HPDE6-E6E7 (cell line): ENCODE data around the gene SMTNL2.
"Not testable (repeated sequence)": the region's sequence is repeated elsewhere in the genome, so short reads cannot be mapped to it uniquely, and the experiment has no call there.

Experiments used
- DNase-seq: peaks from one replicate; pipeline ENCODE4 v3.0.0; 2011; ENCODE audit warnings: missing footprints; ENCODE audit errors: extremely low spot score

The SMTNL2 gene

DNA sequence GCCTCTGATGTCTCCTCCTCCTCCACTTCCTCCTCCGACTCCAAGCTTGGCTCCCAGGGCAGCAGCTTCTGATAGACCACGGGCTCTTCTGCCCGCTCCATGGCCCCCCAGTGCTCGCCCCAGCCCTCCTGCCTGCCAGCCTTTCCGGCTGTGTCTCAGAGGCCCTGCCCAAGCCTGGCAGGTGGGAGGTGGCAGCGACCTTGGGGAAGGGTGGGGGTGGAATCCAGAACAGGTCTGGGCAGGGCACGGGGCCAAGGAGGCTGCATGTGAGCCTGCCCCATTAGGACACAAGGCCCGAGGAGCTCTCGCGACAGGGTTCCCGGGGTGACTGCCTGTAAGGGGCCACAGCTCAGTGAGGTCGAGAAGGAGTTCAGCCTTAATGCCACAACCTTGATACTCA is 23.9 kb upstream of the SMTNL2 start, which contains the start of gene GGT6:
Gene GGT6, minus strand, starts transcription at position 157 of the 400 bp plus-strand sequence. Its CDS starts 56 bp downstream, at position 101.
- no peak for DNase-seq

- DNase-seq: no peak
Measured at GRCh38 chr17:4560837-4561256, 23.5 kb upstream of the SMTNL2 start.

DNA sequence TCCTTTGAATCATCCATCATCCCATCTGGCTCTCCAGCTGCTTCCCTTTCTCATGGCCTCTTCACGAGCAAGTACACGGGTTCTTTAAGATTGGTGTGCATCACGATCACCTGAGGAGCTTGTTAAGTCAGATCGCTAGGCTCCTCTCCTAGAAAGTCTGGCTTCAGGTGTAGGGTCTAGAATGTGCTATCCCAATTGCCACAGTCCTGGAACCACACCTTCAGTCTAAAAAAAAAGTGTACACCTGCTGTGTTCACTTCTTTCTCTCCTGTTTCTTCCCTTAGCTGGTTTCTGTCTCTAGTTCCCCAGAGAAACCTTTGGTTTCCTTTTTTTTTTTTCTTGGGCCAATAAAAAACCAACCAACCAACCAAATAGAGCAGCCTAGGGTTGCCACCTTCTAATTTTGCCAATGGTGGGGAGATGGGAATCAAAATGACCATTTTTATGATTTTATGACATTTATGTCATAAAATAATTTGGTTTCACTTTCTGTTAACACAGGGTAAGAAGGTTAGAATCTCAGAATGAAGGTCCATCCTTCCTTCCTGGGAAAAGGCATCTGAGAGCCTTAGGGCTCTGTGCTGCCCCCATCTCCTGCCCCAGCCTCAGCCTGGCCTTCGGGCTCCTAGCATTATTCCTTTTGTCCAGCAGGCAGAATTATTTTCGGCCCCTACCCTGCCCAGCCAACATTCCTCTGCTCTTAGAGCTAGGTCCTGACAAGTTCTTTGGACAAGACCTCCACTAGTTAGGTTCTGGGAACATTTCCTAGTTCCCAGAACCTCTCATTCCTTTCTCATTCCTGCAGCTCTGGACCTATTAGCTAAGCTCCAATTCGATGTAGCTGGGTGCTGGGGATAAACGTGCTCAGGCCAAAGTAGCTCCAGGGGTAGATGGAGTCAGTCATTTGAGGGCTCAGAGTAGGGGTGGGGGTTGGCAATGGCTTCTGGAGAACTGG is 22.0 kb upstream of the SMTNL2 start:
- no peak for DNase-seq

DNA sequence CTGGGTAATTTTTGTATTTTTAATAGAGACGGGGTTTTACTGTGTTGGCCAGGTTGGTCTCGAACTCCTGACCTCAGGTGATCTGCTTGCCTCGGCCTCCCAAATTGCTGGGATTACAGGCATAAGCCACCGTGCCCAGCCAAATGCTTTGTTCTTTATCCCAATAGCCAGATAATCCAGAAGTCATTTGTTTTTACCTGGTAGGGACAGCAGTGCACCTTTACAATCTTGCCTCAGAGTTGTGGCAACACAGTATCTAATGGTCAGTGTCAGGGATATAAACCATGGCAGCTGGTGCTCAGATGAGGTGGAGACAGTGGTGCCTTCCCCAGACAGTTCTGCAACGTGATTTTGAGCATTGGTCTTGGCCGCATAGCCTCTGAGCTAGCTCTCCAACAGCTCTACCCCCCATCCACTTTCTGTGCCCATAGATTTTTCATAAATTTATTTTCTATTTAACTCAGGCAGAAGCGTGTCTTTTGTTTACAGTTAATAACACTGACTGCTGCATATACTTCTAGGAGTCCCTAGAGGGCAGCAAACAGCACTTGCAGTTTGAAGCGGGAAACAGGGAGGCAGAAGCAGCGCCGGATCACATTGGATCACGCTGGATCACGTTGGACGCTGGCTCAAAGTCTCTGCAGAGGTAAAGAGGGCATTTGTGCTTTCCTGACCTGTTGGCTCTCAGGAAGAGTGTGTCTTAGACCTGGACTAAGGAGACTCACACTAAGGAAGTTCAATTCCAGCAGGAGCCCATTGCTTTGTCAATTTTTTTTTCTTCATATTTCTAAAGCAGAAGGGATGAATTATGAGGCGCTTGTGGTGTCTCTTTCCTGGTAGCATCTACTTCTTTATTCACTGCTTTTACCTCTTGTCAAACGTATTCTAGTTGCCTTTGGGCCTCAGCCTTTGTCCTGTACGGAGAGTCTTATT is 18.9 kb upstream of the SMTNL2 start:
- DNase-seq: peak; percentile 69

- DNase-seq: peak; percentile 62
Measured at GRCh38 chr17:4566785-4567184, 17.5 kb upstream of the SMTNL2 start.

DNA sequence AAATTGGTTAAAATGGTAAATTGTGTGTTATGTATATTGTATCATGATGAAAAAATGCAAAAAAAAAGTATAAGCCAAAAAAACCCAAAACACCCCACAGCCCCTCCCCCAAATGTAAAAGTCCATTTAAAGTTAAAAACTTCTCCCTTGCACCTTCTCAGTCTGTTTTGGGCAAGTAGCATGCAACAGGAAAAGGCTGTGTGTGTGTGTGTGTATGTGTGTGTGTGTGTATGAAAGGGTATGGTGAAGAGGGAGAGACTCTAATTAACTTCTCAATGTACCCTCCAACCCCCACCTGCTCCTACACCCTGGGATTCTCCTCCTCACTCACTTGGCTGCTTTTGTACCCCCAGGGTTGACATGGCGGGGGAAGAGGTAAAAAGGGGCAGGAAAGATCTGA is 14.7 kb upstream of the SMTNL2 start:
- DNase-seq: no peak

DNA sequence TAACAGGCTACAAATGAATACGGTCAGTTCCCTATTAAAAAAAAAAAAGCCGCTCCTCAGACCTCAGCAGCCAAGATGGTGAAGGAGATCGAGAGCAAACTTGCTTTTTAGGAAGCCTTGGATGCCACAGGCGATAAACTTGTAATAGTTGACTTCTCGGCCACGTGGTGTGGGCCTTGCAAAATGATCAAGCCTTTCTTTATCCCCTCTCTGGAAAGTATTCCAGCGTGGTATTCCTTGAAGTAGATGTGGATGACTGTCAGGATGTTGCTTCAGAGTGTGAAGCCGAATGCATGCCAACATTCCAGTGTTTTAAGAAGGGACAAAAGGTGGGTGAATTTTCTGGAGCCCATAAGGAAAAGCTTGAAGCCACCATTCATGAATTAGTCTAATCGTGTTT is 12.2 kb upstream of the SMTNL2 start:
- DNase-seq: no peak

DNA sequence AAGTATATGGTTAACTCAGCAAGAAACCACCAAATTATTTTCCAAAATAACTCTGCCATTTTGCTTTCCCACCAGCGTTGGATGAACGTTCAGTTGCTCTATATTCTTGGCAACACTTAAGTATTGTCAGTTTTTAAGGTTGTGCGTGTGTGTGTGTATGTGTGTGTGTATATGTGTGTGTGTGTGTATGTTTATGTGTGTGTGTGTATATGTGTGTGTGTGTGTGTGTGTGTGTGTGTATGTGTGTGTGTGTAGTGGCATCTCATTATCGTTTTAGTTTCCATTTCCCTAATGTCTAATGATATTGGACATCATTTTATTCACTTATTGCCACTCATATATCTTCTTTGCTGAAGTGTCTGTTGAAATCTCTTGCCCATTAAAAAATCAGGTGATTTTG is 11.2 kb upstream of the SMTNL2 start:
- no peak for DNase-seq

DNA sequence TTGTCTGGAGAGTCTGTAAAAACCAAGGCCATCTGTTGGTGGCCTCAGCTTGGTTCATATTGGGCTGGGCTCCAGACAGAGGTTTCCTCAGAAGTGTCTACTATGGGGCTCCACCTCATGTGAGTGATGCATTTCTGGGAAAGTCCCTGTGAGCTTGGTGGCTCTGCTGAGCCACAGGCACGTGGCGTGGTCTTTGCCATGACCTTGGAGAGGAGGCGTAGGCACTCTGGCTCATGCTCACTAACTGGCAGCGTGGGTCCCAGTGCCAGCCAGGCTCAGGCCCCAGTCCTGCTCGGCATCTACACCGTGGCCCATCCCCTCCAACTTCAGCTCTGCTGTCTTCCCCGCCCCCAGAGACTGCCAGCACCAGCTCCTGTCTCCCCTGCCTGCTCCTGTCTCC is 10.7 kb upstream of the SMTNL2 start:
- DNase-seq: no peak

DNA sequence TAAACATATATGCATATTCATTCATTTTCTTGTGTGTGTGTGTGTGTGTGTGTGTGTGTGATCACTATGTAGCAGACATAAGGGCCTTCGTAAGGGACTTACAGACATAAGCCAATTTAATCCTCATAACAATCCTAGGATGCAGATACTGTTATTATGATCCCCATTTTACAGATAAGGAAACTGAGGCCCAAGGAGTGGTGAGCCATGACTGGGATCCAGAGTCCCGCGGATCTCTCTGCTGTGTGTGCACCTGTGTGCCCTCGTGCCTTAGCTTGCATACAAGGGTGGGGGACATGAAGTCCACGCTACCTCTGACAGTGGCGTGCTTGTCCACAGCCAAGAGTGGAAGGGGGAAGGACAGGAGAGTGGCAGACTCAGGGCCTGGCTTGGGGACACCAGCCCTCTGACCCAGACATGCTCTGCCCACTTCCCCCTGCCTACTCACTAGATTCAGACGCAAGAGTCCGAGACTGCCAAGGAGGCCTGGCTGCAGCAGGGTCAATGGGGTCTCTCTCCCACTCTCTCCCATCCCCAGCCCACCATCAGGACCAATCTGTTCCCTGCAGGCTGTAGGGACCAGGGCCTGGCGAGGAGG is 9.8 kb upstream of the SMTNL2 start:
- DNase-seq: no peak

- DNase-seq: no peak
Measured at GRCh38 chr17:4576161-4576558, 8.2 kb upstream of the SMTNL2 start.

GRCh38 chr17:4576729-4577322 is 7.5 kb upstream of the SMTNL2 start:
- DNase-seq: no peak

DNA sequence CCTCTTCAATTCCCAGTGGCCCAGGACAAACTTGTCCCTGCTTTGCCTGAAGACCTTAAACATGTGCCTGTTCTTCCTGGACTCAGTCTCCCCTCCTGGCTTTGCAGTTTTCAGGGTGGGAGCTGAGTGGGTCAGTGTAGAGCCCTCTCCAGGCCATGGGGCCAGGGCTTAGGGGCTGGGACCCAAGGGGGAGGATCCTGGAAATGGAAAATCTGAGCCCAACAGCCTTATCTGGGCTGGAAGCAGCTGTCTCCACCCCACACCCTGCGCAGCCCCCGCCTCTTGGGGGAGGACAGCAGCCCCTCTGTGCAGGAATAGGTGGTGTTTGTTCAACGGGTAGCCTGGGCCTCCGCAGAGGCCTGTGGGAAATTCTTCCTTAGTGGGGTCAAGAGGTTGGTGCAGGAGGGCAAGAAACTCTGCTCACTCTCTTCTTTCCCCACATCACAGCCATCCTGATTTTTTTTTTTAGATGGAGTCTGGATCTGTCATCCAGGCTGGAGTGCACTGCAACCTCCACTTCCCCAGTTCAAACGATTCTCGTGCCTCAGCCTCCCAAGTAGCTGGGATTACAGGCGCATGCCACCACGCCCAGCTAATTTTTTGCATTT is 6.8 kb upstream of the SMTNL2 start:
- no peak for DNase-seq

DNA sequence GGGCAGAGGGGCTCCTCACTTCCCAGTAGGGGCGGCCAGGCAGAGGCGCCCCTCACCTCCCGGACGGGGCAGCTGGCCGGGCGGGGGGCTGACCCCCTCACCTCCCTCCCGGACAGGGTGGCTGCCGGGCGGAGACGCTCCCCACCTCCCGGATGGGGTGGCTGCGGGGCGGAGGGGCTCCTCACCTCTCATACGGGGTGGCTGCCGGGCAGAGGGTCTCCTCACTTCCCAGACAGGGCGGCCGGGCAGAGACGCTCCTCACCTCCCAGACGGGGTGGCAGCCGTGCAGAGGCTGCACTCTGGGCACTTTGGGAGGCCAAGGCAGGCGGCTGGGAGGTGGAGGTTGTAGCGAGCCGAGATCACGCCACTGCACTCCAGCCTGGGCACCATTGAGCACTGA is 6.0 kb upstream of the SMTNL2 start:
- not testable (repeated sequence) for DNase-seq

DNA sequence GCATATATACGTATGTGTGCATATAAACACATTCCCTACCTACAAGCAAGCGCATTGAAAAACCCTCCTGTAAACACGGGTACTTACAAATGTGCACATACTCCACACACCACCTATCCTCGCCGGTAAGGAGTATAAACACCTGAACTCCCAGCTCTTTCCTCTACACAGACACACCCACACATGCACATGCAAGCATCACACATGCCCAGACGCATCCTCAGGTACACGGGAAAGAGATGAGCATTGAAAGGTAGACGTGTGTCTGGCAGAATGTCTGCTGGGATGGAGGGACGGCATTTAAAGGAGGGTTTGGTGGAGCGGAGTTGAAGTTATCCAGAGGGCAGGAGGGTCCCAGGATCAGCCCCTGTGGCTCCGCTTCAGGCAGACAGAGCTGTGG is 4.7 kb upstream of the SMTNL2 start:
- no peak for DNase-seq

DNA sequence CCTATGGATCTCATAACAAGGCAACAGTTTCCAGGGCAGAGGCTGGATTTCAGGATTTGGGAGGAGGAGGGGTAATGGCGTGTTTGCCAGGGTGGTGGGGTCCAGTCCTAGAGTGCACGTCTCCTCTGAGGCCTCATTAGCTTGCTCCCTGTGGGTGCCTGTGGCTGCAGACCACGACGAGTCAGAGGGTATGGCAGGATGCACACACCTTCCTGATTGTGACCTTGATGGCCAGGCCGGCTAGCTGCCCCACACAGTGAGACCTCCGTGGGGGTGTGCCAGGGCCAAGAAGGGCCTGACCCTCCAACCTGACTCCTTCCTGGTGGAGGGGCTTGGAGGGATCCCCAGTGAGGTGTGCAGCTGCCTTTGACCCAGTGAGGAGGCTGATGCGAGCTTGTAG is 4.0 kb upstream of the SMTNL2 start:
- DNase-seq: no peak

DNA sequence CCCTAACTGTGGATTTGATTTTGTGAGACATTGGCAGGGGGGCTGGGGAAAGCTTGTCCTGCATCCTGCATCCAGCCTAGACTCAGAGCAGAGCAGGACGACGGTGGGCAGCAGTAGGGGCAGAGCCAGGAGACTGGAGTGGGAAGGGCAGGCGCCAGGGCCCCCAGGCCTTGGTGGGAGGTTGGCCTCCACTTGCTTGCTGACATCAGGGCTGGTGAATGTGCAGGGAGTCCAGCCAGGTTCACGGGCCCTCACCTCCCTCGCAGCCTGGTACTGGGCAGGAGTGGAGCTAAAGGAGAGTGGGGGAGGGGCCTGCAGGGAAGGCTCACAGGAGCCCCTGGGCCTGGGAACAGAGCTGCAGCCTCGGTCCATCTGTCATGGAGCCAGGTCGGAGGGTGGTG is 2.2 kb upstream of the SMTNL2 start:
- no peak for DNase-seq

- no peak for DNase-seq
Measured at GRCh38 chr17:4582691-4583090, 1.6 kb upstream of the SMTNL2 start.

DNA sequence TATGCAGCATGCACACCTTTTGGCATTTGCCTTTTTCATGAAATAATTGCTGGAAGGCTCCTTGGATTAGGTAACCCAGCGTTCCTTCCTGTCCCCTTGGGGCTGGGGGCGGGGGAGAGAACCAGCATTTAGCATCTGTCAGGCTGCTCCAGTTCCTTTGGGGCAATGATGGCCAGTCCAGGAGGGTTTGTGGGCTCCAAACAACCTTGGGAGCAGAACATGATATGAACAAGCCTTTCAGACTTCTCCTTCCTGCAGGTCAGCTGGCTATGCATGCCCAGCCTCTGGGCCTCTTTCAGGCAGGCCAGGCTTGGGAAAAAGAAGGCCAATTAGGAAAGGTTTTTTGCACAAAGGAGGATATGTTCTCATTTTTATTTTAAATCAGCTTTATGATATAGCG is 1.1 kb upstream of the SMTNL2 start:
- no peak for DNase-seq

GRCh38 chr17:4583782-4584100 is 588 bp upstream of the SMTNL2 start:
- no peak for DNase-seq

DNA sequence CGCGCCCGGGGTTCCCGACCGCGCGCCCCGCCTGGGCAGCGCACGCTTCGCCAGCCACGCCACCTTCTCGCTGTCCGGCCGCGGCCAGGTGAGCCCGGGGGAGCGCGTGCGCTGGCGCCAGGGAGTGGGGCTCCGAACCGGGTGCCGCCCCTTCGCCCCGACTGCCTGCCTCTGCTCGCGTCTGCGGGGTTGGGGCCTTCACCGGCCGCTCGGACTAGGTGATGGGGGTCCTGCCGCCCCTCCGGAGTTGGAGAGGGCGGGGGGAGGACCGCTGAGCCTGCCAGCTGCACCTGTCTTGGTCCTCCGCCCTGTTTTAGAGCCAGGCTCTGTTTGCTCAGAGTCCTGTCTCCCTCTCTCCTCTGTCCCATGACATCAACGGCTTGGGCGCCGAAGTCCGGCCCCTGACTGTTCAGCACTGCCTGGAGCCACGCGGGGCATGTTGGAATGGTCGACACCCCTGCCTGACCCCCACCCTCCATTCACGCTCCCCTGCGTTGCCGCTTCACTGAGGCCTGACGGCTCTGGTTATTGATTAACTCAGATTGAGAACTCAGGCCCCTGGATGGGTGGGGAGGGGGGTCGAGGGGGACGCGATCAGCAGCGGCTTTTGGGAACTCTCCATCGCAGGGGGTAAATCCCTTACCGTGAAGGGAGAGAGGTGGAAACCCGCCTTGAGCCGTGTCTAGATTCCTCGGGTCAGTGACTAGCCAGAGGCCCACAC is 748 bp downstream of the SMTNL2 start:
- no peak for DNase-seq
